Right kidney (tissue), 1 donor: Measurements from ENCODE around the gene LRRFIP2.
"Not testable (repeated sequence)": the region's sequence is repeated elsewhere in the genome, so short reads cannot be mapped to it uniquely, and the experiment has no call there.

Source experiments
- DNase-seq: peaks from one replicate; pipeline ENCODE4 v3.0.0-alpha.2; 2016

The LRRFIP2 gene

GRCh38 chr3:37144806-37145205, 29.6 kb downstream of the LRRFIP2 start:
- no peak for DNase-seq

DNA sequence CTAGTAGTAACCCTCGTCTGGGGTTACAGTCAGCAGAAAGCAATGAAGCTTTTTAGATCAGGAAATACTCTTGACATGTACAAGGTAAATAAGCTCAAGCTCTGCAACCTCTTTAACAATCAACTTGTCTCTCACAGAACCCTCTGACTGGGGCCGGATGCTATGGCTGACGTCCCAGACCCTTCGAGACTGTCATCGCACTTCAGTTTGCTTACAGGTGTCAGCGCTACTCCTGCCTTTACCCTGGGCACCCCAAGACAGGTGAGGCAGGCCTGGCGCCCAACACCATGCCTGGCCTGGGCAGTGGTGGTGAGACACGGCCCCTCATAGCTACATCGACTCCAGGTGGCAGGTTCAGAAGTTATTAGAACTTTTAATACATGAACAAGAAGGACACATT, 30.6 kb downstream of the LRRFIP2 start:
- DNase-seq: no peak

DNA sequence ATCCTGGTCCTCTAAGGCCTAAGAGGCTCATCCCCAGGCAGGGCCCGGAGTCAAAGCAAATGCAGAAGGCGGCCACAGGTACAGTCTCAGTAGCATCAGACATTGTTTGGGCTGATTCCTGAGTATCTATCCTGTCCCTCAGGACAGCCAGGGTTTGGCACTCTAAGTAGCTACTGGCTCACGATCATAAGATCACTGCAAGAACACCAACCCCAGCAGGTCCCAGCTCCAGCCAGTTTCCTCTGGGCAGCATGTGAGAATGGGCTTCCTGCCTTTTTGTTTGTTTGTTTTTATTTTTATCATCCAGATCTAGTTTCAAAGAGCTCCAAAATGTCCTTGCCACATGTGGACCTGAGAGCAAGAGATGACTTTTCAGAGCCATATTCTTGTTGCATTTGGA, 32.7 kb downstream of the LRRFIP2 start:
- DNase-seq: no peak

- DNase-seq: no peak
These were observed 33.4 kb downstream of the LRRFIP2 start for GRCh38 chr3:37140899-37141541.

GRCh38 chr3:37139567-37140052, 34.8 kb downstream of the LRRFIP2 start:
- no peak for DNase-seq

DNA sequence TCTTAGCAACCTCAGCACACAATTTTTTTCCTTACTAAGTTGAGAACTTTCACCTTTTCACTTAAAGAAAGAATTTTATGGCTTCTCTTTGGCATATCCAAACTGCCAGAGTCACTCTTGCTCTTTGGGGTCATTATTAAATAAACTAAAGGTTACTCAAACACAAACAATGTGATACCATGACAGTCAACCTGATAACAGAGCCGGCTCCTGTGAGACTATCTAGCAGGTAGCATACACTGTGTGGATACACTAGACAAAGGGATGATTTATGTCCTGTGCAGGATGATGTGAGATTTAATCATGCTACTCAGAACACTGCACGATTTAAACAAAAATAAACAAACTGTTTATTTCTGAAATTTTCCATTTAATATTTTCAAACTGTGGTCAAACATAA, 35.6 kb downstream of the LRRFIP2 start:
- DNase-seq: no peak

- DNase-seq: no peak
These were observed 36.9 kb downstream of the LRRFIP2 start for GRCh38 chr3:37137516-37137915.

DNA sequence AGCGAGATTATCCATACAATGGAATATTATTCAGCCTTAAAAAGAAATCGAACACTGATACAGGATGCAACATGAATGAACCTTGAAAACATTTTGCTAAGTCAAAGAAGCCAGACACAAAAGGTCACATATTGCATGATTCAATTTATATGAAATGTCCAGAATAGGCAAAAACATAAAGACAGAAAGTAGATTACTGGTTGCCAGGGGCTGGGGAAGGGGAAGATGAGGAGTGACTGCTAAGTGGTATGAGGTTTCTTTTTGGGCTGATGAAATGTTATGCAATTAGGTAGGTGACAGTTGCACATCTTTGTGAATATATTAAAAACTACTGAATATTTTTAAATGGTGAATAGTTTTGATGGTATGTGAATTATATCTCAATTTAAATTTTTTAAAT, 38.3 kb downstream of the LRRFIP2 start:
- no peak for DNase-seq

GRCh38 chr3:37135561-37135960, 38.8 kb downstream of the LRRFIP2 start:
- DNase-seq: no peak

DNA sequence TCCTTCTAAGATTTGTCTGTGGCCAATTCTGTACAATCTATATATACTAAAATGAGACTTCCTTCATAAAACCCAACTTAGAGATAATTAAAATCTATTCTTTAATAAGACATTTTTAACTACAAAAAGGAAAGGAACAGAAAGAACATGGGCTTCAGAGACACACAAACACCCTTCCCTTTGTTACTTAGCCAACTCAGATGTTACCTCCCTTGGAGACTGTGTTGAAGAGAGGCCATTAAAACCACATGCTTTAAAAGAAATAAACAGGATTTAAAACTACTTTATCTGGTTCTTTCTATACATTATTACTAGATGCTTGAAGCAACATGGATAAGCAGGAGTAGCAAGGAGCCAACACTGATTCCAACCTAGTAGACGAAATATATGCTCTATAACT, 42.0 kb downstream of the LRRFIP2 start:
- no peak for DNase-seq

- DNase-seq: peak; percentile 9
These were observed 42.6 kb downstream of the LRRFIP2 start for GRCh38 chr3:37131860-37132144.

DNA sequence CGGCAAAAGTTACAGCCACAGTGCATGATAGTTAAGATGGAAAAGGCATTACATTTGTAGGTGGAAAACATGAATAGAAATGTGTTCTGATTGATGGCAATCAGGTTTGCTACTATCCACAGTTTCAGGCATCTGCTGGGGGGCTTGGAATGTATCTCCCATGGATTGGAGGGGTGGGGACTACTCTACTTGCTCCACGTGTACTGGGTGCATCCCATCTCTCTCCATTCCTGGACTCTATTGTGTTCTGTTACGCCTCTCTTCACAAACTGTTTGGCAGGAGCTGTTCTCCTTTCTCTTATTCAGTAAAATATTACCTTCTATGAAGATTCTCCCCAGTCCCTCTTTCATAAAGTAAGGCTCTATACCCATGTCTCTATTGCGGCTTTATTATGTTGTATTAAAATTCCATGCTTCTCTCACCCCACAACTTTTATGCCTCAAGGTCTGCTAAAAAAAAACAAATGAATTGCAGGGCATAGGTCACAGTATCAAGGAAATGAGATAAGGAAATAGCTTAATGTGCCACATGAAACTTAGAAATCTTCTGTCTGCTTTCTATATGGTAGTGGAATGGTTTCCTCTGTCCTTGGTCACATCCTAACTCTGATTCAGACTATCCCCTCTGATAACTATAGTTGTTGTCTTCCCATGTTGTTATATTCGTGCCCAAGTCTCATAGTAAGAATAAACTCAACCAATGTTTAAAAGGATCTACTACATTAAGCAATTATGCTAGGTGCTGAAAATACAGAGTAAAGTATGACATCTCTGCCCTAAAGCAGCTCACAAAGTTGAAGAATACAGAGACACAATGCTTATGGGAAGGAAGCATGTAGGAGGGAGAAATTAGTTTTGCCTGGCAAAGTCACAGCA, 43.2 kb downstream of the LRRFIP2 start:
- no peak for DNase-seq

GRCh38 chr3:37130448-37130847, 43.9 kb downstream of the LRRFIP2 start:
- DNase-seq: no peak

DNA sequence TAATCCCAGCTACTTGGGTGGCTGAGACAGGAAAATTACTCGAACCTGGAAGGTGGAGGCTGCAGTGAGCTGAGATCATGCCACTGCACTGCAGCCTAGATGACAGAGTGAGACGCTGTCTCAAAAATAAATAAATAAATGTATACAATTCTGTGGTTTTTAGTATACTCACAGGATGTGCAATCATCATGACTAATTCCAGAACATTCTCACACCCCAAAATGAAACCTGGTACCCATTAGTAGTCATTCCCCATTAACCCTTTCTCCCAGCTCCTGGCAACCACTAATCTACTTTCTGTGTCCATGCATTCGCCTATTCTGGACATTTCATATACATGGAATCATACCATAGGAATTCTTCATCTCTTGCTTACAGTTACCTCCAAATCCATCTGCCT, 44.5 kb downstream of the LRRFIP2 start:
- DNase-seq: no peak

DNA sequence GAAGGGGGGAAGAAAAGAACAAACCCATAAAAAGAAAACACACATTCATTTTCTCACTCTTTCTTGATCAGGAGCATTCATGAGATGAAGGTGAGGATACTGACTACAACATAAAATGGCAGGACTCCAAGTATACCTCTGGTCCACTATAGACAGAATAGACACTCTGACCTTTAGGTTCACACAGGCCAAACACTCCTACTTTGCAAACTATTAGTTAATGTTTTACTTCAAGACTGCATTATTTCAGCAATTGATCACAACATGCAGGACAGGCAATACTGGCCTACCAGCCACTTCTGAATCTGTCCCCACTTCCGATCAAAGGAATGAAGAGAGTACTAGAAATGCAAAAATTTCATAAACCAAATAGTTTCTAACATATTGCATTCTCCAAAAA, 47.0 kb downstream of the LRRFIP2 start:
- no peak for DNase-seq

DNA sequence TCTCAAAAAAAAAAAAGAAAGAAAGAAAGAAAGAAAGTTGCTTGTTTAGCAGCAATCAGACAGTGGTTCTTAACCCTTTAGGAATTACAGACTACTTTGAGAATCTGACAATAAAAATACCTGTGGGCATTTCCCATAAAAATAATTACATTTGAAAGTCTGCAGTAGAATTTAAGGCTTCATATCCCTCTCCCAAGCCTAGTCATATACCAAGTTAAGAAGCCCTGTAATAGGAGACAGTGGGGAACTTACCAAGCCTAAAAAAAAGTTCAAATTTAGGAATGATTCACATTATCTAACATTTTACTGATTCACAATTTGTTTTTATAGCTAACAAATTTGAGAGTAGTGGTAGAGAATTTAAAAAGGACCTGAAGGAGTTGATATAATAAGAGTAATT, 47.5 kb downstream of the LRRFIP2 start:
- DNase-seq: no peak

- DNase-seq: no peak
These were observed 48.9 kb downstream of the LRRFIP2 start for GRCh38 chr3:37125195-37126073.

- DNase-seq: no peak
These were observed 49.9 kb downstream of the LRRFIP2 start for GRCh38 chr3:37124435-37124834.

- no peak for DNase-seq
These were observed 51.1 kb downstream of the LRRFIP2 start for GRCh38 chr3:37123292-37123691.

- DNase-seq: not testable (repeated sequence)
These were observed 52.3 kb downstream of the LRRFIP2 start for GRCh38 chr3:37122069-37122468.

DNA sequence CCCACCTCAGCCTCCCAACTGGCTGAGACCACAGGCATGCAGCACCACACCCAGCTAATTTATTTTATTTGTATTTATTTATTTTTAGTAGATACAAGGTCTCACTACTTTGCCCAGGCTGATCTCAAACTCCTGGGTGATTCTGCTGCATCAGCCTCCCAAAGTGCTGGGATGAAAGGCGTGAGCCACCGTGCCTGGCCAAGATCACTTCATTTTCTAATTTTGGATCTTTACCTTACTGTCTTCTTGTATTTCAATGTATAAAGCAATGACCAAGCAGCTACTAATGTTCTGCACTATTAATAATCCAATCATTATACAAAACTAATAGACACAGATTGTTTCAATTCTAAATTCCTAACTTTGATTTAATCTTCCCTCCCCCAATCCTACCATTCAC, 56.2 kb downstream of the LRRFIP2 start:
- DNase-seq: no peak

GRCh38 chr3:37117548-37117947, 56.8 kb downstream of the LRRFIP2 start:
- DNase-seq: no peak

DNA sequence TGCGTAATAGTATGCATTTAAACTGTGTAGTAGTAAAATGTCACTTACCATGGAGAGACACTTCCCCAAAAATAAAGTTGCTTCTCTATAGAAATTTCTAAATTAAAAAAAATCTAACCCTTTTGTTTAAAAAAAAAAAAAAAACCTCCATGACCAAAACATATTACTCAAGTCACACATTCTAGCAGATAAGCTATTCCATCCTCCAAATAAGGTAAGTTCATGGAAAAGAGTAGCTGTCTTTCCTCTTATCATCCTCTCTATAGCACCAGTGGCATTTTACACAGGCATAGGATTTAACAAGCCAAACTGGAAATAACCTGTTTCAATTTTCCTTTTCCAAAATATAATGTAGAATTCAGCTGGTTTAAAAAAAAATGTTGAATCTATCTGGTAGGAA, 57.4 kb downstream of the LRRFIP2 start:
- DNase-seq: no peak
